Endothelial cell of umbilical vein (primary cell): ENCODE results near the gene COG5.
"Not testable (repeated sequence)": the region's sequence is repeated elsewhere in the genome, so short reads cannot be mapped to it uniquely, and the experiment has no call there.

Experiments used
- CTCF ChIP-seq, 2 donors: IDR thresholded peaks; 1 replicate in 1 of 2; 2 replicates in 1 of 2; pipeline ENCODE4 v1.5.1; 2011; ENCODE audit warnings: low read length in 2 of 2, mild to moderate bottlenecking in 2 of 2, moderate library complexity in 2 of 2, control low read depth in 1 of 2, inconsistent platforms in 1 of 2, low read depth in 1 of 2; ENCODE audit not compliant: insufficient read depth in 1 of 2; ENCODE audit errors: extremely low read depth in 1 of 2
- POLR2AphosphoS5 ChIP-seq: IDR thresholded peaks from 2 replicates; pipeline ENCODE4 v1.6.1; 2012; ENCODE audit warnings: low read depth, mild to moderate bottlenecking, control low read depth, low read length, moderate library complexity; ENCODE audit not compliant: insufficient read depth

- TF ChIP-seq CTCF (IDR thresholded peaks at IDR 0.05; ENCODE audit: extremely low read depth in 1 of 2, insufficient read depth in 1 of 2, low read depth in 1 of 2, low read length in 2 of 2); POLR2AphosphoS5: not testable (repeated sequence)
Measured at GRCh38 chr7:107155726-107156125, 408.0 kb downstream of the COG5 start.
